Peyer's patch (tissue), 4 donors: ENCODE measurements around the gene INPP1. TPM values are rescaled to one million over a fixed set of nuclear protein-coding genes. Genes with fewer than 3 reads are reported as not detected.
A peak's percentile ranks its signal among the peaks of the same experiment; 100 is the strongest.
"Not testable (repeated sequence)": the region's sequence is repeated elsewhere in the genome, so short reads cannot be mapped to it uniquely, and the experiment has no call there.

Source experiments
- DNase-seq, 3 donors: peaks; one replicate each; pipeline ENCODE4 v3.0.0-alpha.2; 2017 to 2019
- H3K27ac ChIP-seq, 4 donors: fragments of 200-600 bp; sonication (generic); one replicate each; pipeline ENCODE4 v1.5.1; 2016 to 2019
- H3K27me3 ChIP-seq, 2 donors: fragments of 200-600 bp; sonication (generic); one replicate each; pipeline ENCODE4 v1.5.1; 2019
- H3K36me3 ChIP-seq, 3 donors: fragments of 200-600 bp; sonication (generic); one replicate each; pipeline ENCODE4 v1.5.1; 2016 to 2019
- H3K4me1 ChIP-seq, 4 donors: fragments of 200-600 bp; sonication (generic); one replicate each; pipeline ENCODE4 v1.5.1; 2016 to 2019
- H3K4me3 ChIP-seq, 4 donors: fragments of 200-600 bp; sonication (generic); 1 replicate in 3 of 4; 2 replicates in 1 of 4; pipeline ENCODE4 v1.5.1; 2016 to 2019; ENCODE audit warnings: mild to moderate bottlenecking in 1 of 4
- H3K9me3 ChIP-seq, 4 donors: fragments of 200-600 bp; sonication (generic); one replicate each; pipeline ENCODE4 v1.5.1; 2016 to 2019; ENCODE audit warnings: mild to moderate bottlenecking in 1 of 4
- POLR2A ChIP-seq, 2 donors: fragments of 450-650 bp; IDR thresholded peaks; one replicate each; pipeline ENCODE4 v1.5.1; 2017; ENCODE audit warnings: antibody characterized with exemption in 2 of 2, mild to moderate bottlenecking in 2 of 2, moderate library complexity in 2 of 2
- total RNA-seq, 4 donors: library from RNA; depleted of rRNA; stranded (reverse); fragments of >200 nt; gene quantifications; one replicate each; pipeline ENCODE4 v1.1.0, GENCODE V29; 2016
- TF ChIP-seq, protein P1 (sequence below), 6 experiments: fragments of 450-650 bp in 4 of 6; fragments of 200-600 bp in 2 of 6; sonication (generic) in 1 of 6; IDR thresholded peaks; one replicate each; pipeline ENCODE4 v1.5.1; 2017 to 2019; ENCODE audit warnings: antibody characterized with exemption in 6 of 6, mild to moderate bottlenecking in 3 of 6, moderate library complexity in 1 of 6

INPP1 gene
- total RNA-seq, 4 donors from 2014 or later = 10.7 to 37.9 (median 32.1) TPM

DNA sequence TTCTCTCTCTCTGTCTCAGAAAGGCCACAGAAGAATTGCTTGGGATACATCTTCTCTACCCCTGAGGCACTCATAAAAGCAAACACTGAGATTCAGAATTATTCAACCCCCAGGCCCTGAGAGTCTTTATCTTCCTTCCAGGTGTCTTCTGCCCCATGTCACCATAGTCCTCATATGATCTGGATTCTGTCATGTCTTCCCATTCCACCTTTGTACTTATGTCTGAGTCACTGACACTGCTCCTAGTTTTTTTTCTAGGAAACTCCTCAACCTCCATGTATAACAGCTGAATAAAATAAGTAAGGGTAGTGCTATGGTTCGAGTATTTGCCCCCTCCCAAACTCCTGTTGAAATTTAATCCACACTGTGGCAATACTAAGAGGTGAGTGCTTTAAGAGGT is 35.4 kb upstream of the INPP1 start:
- Histone ChIP-seq H3K36me3 (peaks cover 0 to 13% (median 0%) of the 10 kb centered on the region in 3 donors), H3K27ac (no peak overlapping the region), H3K4me3 (no peak overlapping the region), H3K9me3 (no peaks in the 10 kb centered on the region), H3K27me3 (no peaks in the 10 kb centered on the region), H3K4me1 (no peaks in the 10 kb centered on the region)
- DNase-seq = no peak
- no peak for TF ChIP-seq POLR2A (IDR thresholded peaks at IDR 0.05)
- TF ChIP-seq, protein P1, sequence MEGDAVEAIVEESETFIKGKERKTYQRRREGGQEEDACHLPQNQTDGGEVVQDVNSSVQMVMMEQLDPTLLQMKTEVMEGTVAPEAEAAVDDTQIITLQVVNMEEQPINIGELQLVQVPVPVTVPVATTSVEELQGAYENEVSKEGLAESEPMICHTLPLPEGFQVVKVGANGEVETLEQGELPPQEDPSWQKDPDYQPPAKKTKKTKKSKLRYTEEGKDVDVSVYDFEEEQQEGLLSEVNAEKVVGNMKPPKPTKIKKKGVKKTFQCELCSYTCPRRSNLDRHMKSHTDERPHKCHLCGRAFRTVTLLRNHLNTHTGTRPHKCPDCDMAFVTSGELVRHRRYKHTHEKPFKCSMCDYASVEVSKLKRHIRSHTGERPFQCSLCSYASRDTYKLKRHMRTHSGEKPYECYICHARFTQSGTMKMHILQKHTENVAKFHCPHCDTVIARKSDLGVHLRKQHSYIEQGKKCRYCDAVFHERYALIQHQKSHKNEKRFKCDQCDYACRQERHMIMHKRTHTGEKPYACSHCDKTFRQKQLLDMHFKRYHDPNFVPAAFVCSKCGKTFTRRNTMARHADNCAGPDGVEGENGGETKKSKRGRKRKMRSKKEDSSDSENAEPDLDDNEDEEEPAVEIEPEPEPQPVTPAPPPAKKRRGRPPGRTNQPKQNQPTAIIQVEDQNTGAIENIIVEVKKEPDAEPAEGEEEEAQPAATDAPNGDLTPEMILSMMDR (IDR thresholded peaks at IDR 0.05) = no peak

GRCh38 chr2:190311893-190312634 is 31.3 kb upstream of the INPP1 start:
- H3K36me3 ChIP-seq = peaks cover 0 to 8% (median 0%) of the 10 kb centered on the region in 3 donors
- H3K4me1 ChIP-seq = peaks cover 0 to 6% (median 0%) of the 10 kb centered on the region in 4 donors
- H3K4me3 ChIP-seq = no peak overlapping the region
- no peak overlapping the region for H3K27ac ChIP-seq
- H3K27me3 ChIP-seq = no peaks in the 10 kb centered on the region
- no peak for TF ChIP-seq POLR2A (IDR thresholded peaks at IDR 0.05)
- TF ChIP-seq, protein P1 (IDR thresholded peaks at IDR 0.05) = no peak
- no peaks in the 10 kb centered on the region for H3K9me3 ChIP-seq
- no peak for DNase-seq

GRCh38 chr2:190312635-190313025 is 30.8 kb upstream of the INPP1 start:
- H3K4me1 ChIP-seq, H3K27ac ChIP-seq: not testable (repeated sequence)
- peak in 1 of 3 donors; percentile 59 for DNase-seq

DNA sequence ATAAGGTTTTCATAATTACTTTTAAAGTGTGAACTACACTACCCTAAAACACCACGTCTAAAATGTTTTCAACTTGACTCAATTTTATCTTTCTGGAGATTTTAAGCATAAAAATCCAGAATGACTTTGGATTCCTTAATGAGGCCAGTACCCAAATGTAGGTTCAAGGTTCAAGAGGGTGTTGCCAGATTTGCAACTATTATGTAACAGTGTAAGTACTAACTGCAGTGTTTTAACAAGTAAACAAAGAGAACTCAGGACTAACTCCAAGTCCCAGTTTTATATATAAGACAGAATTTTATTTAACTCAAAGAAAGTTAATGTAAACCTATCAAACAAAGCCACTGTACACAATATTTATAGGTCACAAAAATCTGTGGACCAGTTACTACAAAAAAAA is 29.5 kb upstream of the INPP1 start:
- H3K27me3 ChIP-seq = no peaks in the 10 kb centered on the region
- H3K27ac ChIP-seq = no peak overlapping the region
- H3K9me3 ChIP-seq = no peaks in the 10 kb centered on the region
- no peak for DNase-seq
- H3K4me1 ChIP-seq = peaks cover 0 to 12% (median 3%) of the 10 kb centered on the region in 4 donors
- TF ChIP-seq, protein P1 (IDR thresholded peaks at IDR 0.05) = no peak
- no peak for TF ChIP-seq POLR2A (IDR thresholded peaks at IDR 0.05)
- H3K36me3 ChIP-seq = peaks cover 0 to 8% (median 0%) of the 10 kb centered on the region in 3 donors
- H3K4me3 ChIP-seq = no peak overlapping the region

More at GRCh38 chr2:190312635-190313025, 30.8 kb upstream of the INPP1 start:
- H3K27me3 ChIP-seq, H3K36me3 ChIP-seq, H3K9me3 ChIP-seq, H3K4me3 ChIP-seq: not testable (repeated sequence)

DNA sequence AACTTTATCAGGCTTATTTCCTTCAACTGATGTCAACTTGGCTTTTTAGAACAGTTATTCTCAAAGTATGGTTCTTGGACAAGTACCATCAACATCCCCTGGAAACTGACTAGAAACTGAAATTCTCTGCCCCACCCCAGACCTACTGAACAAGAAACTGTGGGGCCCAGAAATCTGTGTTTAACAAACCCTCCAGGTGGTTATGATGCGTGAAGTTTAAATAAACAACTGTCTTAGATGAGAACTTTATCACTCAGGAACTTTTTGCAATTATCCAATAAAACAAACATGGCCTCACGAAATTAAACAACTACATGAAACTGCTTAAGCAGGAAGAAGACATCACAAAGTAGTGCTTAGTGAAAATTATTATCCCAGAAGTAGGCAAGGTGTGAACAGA is 28.1 kb upstream of the INPP1 start:
- Histone ChIP-seq H3K4me1 (peaks cover 0 to 15% (median 3%) of the 10 kb centered on the region in 4 donors), H3K9me3 (no peaks in the 10 kb centered on the region), H3K27ac (no peak overlapping the region), H3K27me3 (no peaks in the 10 kb centered on the region), H3K36me3 (no peaks in the 10 kb centered on the region), H3K4me3 (no peak overlapping the region)
- no peak for TF ChIP-seq POLR2A (IDR thresholded peaks at IDR 0.05)
- TF ChIP-seq, protein P1 (IDR thresholded peaks at IDR 0.05) = no peak
- DNase-seq = no peak

- H3K27me3 ChIP-seq = no peaks in the 10 kb centered on the region
- H3K4me3 ChIP-seq = peak overlapping the region in 3 of 4 donors; percentile 58 to 79 (median 66)
- no peak for TF ChIP-seq POLR2A (IDR thresholded peaks at IDR 0.05)
- TF ChIP-seq, protein P1 (IDR thresholded peaks at IDR 0.05) = no peak
- DNase-seq = no peak
- no peaks in the 10 kb centered on the region for H3K9me3 ChIP-seq
- no peaks in the 10 kb centered on the region for H3K36me3 ChIP-seq
- H3K4me1 ChIP-seq = peaks cover 0 to 18% (median 3%) of the 10 kb centered on the region in 4 donors
- H3K27ac ChIP-seq = peak overlapping the region in 3 of 4 donors; percentile 77 to 92 (median 91)
Observed at GRCh38 chr2:190318514-190318913, 24.9 kb upstream of the INPP1 start.
